ENCODE measurements around the gene PRSS3. TPM values are rescaled to one million over a fixed set of nuclear protein-coding genes. Genes with fewer than 3 reads are reported as not detected.
"Not testable (repeated sequence)": the region's sequence is repeated elsewhere in the genome, so short reads cannot be mapped to it uniquely, and the experiment has no call there.

PRSS3 gene
- total RNA-seq, 1 donor from 2014 or later: not detected

- no peak overlapping the region for H3K9ac ChIP-seq (ENCODE audit: low read length)
- no peak overlapping the region for H3K4me3 ChIP-seq (ENCODE audit: insufficient read depth, low read depth, low read length)
- FAIRE-seq: no peak
- H3K27ac Mint-ChIP-seq (ENCODE audit: unreplicated experiment): no peak overlapping the region
- H3K4me2 ChIP-seq (ENCODE audit: low read length): no peak overlapping the region
- peaks cover 18% of the 10 kb centered on the region for H3K4me1 Mint-ChIP-seq (ENCODE audit: low read depth, unreplicated experiment)
- H3K79me2 ChIP-seq (ENCODE audit: insufficient read depth, low read length): peaks cover 99% of the 10 kb centered on the region
- no peaks in the 10 kb centered on the region for H3K27me3 Mint-ChIP-seq (ENCODE audit: low read depth, unreplicated experiment)
- no peaks in the 10 kb centered on the region for H3K9me3 Mint-ChIP-seq (ENCODE audit: unreplicated experiment)
- TF ChIP-seq CTCF (IDR thresholded peaks at IDR 0.05; ENCODE audit: insufficient read depth, low read depth, low read length) (no peak), EZH2 (IDR thresholded peaks at IDR 0.05; ENCODE audit: insufficient read depth, low read length) (no peak)
- H4K20me1 ChIP-seq (ENCODE audit: insufficient read depth, low read length): peaks cover 98% of the 10 kb centered on the region
- no peak overlapping the region for H2AFZ ChIP-seq (ENCODE audit: low read depth, low read length)
- H3K9me3 ChIP-seq (ENCODE audit: insufficient read depth, low read depth, low read length): no peaks in the 10 kb centered on the region
- H3K27me3 ChIP-seq (ENCODE audit: insufficient read depth, low read length): no peaks in the 10 kb centered on the region
- no peak overlapping the region for H3K27ac ChIP-seq (ENCODE audit: low read depth, low read length)
- peaks cover 3% of the 10 kb centered on the region for H3K36me3 Mint-ChIP-seq (ENCODE audit: low read depth, unreplicated experiment)
- H3K4me1 ChIP-seq (ENCODE audit: insufficient read depth, low read length): peaks cover 3% of the 10 kb centered on the region
- no peaks in the 10 kb centered on the region for H3K36me3 ChIP-seq (ENCODE audit: insufficient read depth, low read length)
- H3K4me3 Mint-ChIP-seq (ENCODE audit: unreplicated experiment): no peak overlapping the region
- peak; percentile 34 for DNase-seq (ENCODE audit: low read depth)
Observed at GRCh38 chr9:33840381-33840780, 45.0 kb downstream of the PRSS3 start.

- Histone ChIP-seq H3K9ac (ENCODE audit: low read length) (no peak overlapping the region), H3K4me2 (ENCODE audit: low read length) (no peak overlapping the region), H4K20me1 (ENCODE audit: insufficient read depth, low read length) (peaks cover 96% of the 10 kb centered on the region), H3K4me3 (ENCODE audit: insufficient read depth, low read depth, low read length) (no peak overlapping the region), H3K9me3 (ENCODE audit: insufficient read depth, low read depth, low read length) (no peaks in the 10 kb centered on the region), H2AFZ (ENCODE audit: low read depth, low read length) (no peak overlapping the region), H3K36me3 (ENCODE audit: insufficient read depth, low read length) (no peaks in the 10 kb centered on the region), H3K27me3 (ENCODE audit: insufficient read depth, low read length) (no peaks in the 10 kb centered on the region), H3K79me2 (ENCODE audit: insufficient read depth, low read length) (peaks cover 99% of the 10 kb centered on the region), H3K4me1 (ENCODE audit: insufficient read depth, low read length) (peaks cover 3% of the 10 kb centered on the region), H3K27ac (ENCODE audit: low read depth, low read length) (no peak overlapping the region)
- H3K9me3 Mint-ChIP-seq (ENCODE audit: unreplicated experiment): no peaks in the 10 kb centered on the region
- peaks cover 16% of the 10 kb centered on the region for H3K4me1 Mint-ChIP-seq (ENCODE audit: low read depth, unreplicated experiment)
- H3K36me3 Mint-ChIP-seq (ENCODE audit: low read depth, unreplicated experiment): peaks cover 3% of the 10 kb centered on the region
- H3K27me3 Mint-ChIP-seq (ENCODE audit: low read depth, unreplicated experiment): no peaks in the 10 kb centered on the region
- FAIRE-seq (no peak), DNase-seq (ENCODE audit: low read depth) (no peak)
- no peak for TF ChIP-seq EZH2 (IDR thresholded peaks at IDR 0.05; ENCODE audit: insufficient read depth, low read length)
- TF ChIP-seq CTCF (IDR thresholded peaks at IDR 0.05; ENCODE audit: insufficient read depth, low read depth, low read length): no peak
- no peak overlapping the region for H3K27ac Mint-ChIP-seq (ENCODE audit: unreplicated experiment)
- no peak overlapping the region for H3K4me3 Mint-ChIP-seq (ENCODE audit: unreplicated experiment)
Observed at GRCh38 chr9:33843312-33843961, 48.1 kb downstream of the PRSS3 start.

GRCh38 chr9:33846231-33846630 lies 50.9 kb downstream of the PRSS3 start:
- H3K4me1 ChIP-seq (ENCODE audit: insufficient read depth, low read length): peaks cover 4% of the 10 kb centered on the region
- Mint-ChIP-seq H3K4me3 (ENCODE audit: unreplicated experiment) (no peak overlapping the region), H3K9me3 (ENCODE audit: unreplicated experiment) (no peaks in the 10 kb centered on the region), H3K36me3 (ENCODE audit: low read depth, unreplicated experiment) (peaks cover 3% of the 10 kb centered on the region), H3K4me1 (ENCODE audit: low read depth, unreplicated experiment) (peaks cover 17% of the 10 kb centered on the region), H3K27me3 (ENCODE audit: low read depth, unreplicated experiment) (no peaks in the 10 kb centered on the region), H3K27ac (ENCODE audit: unreplicated experiment) (no peak overlapping the region)
- H3K27me3 ChIP-seq (ENCODE audit: insufficient read depth, low read length): no peaks in the 10 kb centered on the region
- no peak overlapping the region for H3K4me2 ChIP-seq (ENCODE audit: low read length)
- no peak overlapping the region for H3K9ac ChIP-seq (ENCODE audit: low read length)
- peaks cover 99% of the 10 kb centered on the region for H3K79me2 ChIP-seq (ENCODE audit: insufficient read depth, low read length)
- H3K4me3 ChIP-seq (ENCODE audit: insufficient read depth, low read depth, low read length): no peak overlapping the region
- H3K27ac ChIP-seq (ENCODE audit: low read depth, low read length): no peak overlapping the region
- H2AFZ ChIP-seq (ENCODE audit: low read depth, low read length): no peak overlapping the region
- DNase-seq (ENCODE audit: low read depth) (no peak), FAIRE-seq (no peak)
- no peaks in the 10 kb centered on the region for H3K36me3 ChIP-seq (ENCODE audit: insufficient read depth, low read length)
- H4K20me1 ChIP-seq (ENCODE audit: insufficient read depth, low read length): peaks cover 95% of the 10 kb centered on the region
- TF ChIP-seq EZH2 (IDR thresholded peaks at IDR 0.05; ENCODE audit: insufficient read depth, low read length): no peak
- TF ChIP-seq CTCF (IDR thresholded peaks at IDR 0.05; ENCODE audit: insufficient read depth, low read depth, low read length): no peak
- H3K9me3 ChIP-seq (ENCODE audit: insufficient read depth, low read depth, low read length): no peaks in the 10 kb centered on the region

- H3K27ac ChIP-seq (ENCODE audit: low read depth, low read length); H3K4me2 ChIP-seq (ENCODE audit: low read length); H3K36me3 Mint-ChIP-seq (ENCODE audit: low read depth, unreplicated experiment); FAIRE-seq; H3K27me3 ChIP-seq (ENCODE audit: insufficient read depth, low read length); H2AFZ ChIP-seq (ENCODE audit: low read depth, low read length); H3K9me3 ChIP-seq (ENCODE audit: insufficient read depth, low read depth, low read length); H3K36me3 ChIP-seq (ENCODE audit: insufficient read depth, low read length); H3K9ac ChIP-seq (ENCODE audit: low read length); DNase-seq (ENCODE audit: low read depth); H3K9me3 Mint-ChIP-seq (ENCODE audit: unreplicated experiment); H3K27me3 Mint-ChIP-seq (ENCODE audit: low read depth, unreplicated experiment); H3K4me1 ChIP-seq (ENCODE audit: insufficient read depth, low read length); H3K27ac Mint-ChIP-seq (ENCODE audit: unreplicated experiment); H3K4me3 ChIP-seq (ENCODE audit: insufficient read depth, low read depth, low read length); H3K4me3 Mint-ChIP-seq (ENCODE audit: unreplicated experiment): not testable (repeated sequence)
- H4K20me1 ChIP-seq (ENCODE audit: insufficient read depth, low read length): peaks cover 95% of the 10 kb centered on the region
- H3K4me1 Mint-ChIP-seq (ENCODE audit: low read depth, unreplicated experiment): peaks cover 16% of the 10 kb centered on the region
- H3K79me2 ChIP-seq (ENCODE audit: insufficient read depth, low read length): peaks cover 99% of the 10 kb centered on the region
Observed at GRCh38 chr9:33847894-33848205, 52.5 kb downstream of the PRSS3 start.
